Mesenchymal stem cell (in vitro differentiated cells and primary cell): ENCODE measurements around the gene UGT1A3.

Source experiments
- DNase-seq: peaks from one replicate; pipeline ENCODE4 v3.0.0-alpha.2; 2013
- H2AFZ ChIP-seq: one replicate; pipeline ENCODE4 v1.6.1; 2013; ENCODE audit warnings: low read depth, mild to moderate bottlenecking, control low read depth, inconsistent platforms, low read length, moderate library complexity
- H2AK5ac ChIP-seq: 2 replicates; pipeline ENCODE4 v1.6.1; 2013; ENCODE audit warnings: low read length, moderate library complexity, mild to moderate bottlenecking, inconsistent platforms; ENCODE audit not compliant: severe bottlenecking
- H2BK120ac ChIP-seq: one replicate; pipeline ENCODE4 v1.6.1; 2013; ENCODE audit warnings: low read depth, mild to moderate bottlenecking, inconsistent platforms, low read length, moderate library complexity
- H2BK12ac ChIP-seq, 2 experiments: one replicate each; pipeline ENCODE4 v1.6.1; 2013; ENCODE audit warnings: inconsistent platforms in 2 of 2, low read length in 2 of 2, mild to moderate bottlenecking in 2 of 2, moderate library complexity in 2 of 2, control low read depth in 1 of 2
- H2BK15ac ChIP-seq: one replicate; pipeline ENCODE4 v1.6.1; 2013; ENCODE audit warnings: mild to moderate bottlenecking, low read depth, inconsistent platforms; ENCODE audit not compliant: poor library complexity, severe bottlenecking
- H2BK5ac ChIP-seq: 2 replicates; pipeline ENCODE4 v1.6.1; 2013; ENCODE audit warnings: low read depth, mild to moderate bottlenecking, low read length, control low read depth, inconsistent platforms; ENCODE audit not compliant: poor library complexity, severe bottlenecking
- H3K14ac ChIP-seq, 2 experiments: one replicate each; pipeline ENCODE4 v1.6.1; 2013; ENCODE audit warnings: inconsistent platforms in 2 of 2, low read length in 2 of 2, control low read depth in 1 of 2, mild to moderate bottlenecking in 1 of 2, moderate library complexity in 1 of 2
- H3K18ac ChIP-seq, 2 experiments: one replicate each; pipeline ENCODE4 v1.6.1; 2013; ENCODE audit warnings: inconsistent platforms in 2 of 2, low read length in 2 of 2, control low read depth in 1 of 2, low read depth in 1 of 2, mild to moderate bottlenecking in 1 of 2
- H3K23ac ChIP-seq, 2 experiments: one replicate each; pipeline ENCODE4 v1.6.1; 2013; ENCODE audit warnings: inconsistent platforms in 2 of 2, low read length in 2 of 2, mild to moderate bottlenecking in 2 of 2, moderate library complexity in 2 of 2, control low read depth in 1 of 2
- H3K27ac ChIP-seq: 2 replicates; pipeline ENCODE4 v1.5.1; 2013; ENCODE audit warnings: mild to moderate bottlenecking, moderate library complexity, low read length, control low read depth, inconsistent platforms; ENCODE audit not compliant: poor library complexity, severe bottlenecking
- H3K27me3 ChIP-seq, 2 experiments: 2 replicates each; pipeline versions ENCODE4 v1.6.1 to v1.7.0; 2013; ENCODE audit warnings: low read length in 2 of 2, mild to moderate bottlenecking in 2 of 2, moderate library complexity in 2 of 2, control low read depth in 1 of 2, inconsistent platforms in 1 of 2; ENCODE audit not compliant: control insufficient read depth in 1 of 2, insufficient read depth in 1 of 2
- H3K36me3 ChIP-seq, 2 experiments: 2 replicates each; pipeline versions ENCODE4 v1.6.1 to v1.7.0; 2013; ENCODE audit warnings: low read length in 2 of 2, control low read depth in 1 of 2, inconsistent platforms in 1 of 2, low read depth in 1 of 2, mild to moderate bottlenecking in 1 of 2; ENCODE audit not compliant: insufficient read depth in 2 of 2, control insufficient read depth in 1 of 2
- H3K4ac ChIP-seq, 2 experiments: one replicate each; pipeline ENCODE4 v1.6.1; 2013; ENCODE audit warnings: inconsistent platforms in 2 of 2, low read length in 2 of 2, mild to moderate bottlenecking in 2 of 2, moderate library complexity in 2 of 2, control low read depth in 1 of 2, low read depth in 1 of 2
- H3K4me1 ChIP-seq: 2 replicates; pipeline ENCODE4 v1.6.1; 2013; ENCODE audit warnings: low read depth, low read length, control low read depth; ENCODE audit not compliant: control insufficient read depth, insufficient read depth
- H3K4me2 ChIP-seq: 2 replicates; pipeline ENCODE4 v1.6.1; 2013; ENCODE audit warnings: low read length, mild to moderate bottlenecking, inconsistent platforms; ENCODE audit not compliant: poor library complexity, severe bottlenecking
- H3K4me3 ChIP-seq, 2 experiments: 2 replicates each; pipeline versions ENCODE4 v1.5.1 to v1.7.0; 2013; ENCODE audit warnings: low read length in 2 of 2, mild to moderate bottlenecking in 2 of 2, control low read depth in 1 of 2, low read depth in 1 of 2; ENCODE audit not compliant: insufficient read depth in 1 of 2
- H3K79me1 ChIP-seq: replicated peaks from 2 replicates; pipeline ENCODE4 v1.6.1; 2013; ENCODE audit warnings: mild to moderate bottlenecking, control low read depth, low read length, inconsistent platforms; ENCODE audit not compliant: poor library complexity, severe bottlenecking
- H3K9ac ChIP-seq: 2 replicates; pipeline ENCODE4 v1.7.0; 2013; ENCODE audit warnings: mild to moderate bottlenecking, low read length, moderate library complexity
- H3K9me3 ChIP-seq: 2 replicates; pipeline ENCODE4 v1.7.0; 2013; ENCODE audit warnings: mild to moderate bottlenecking, low read length; ENCODE audit not compliant: control insufficient read depth
- H4K8ac ChIP-seq: one replicate; pipeline ENCODE4 v1.6.1; 2013; ENCODE audit warnings: inconsistent platforms, mild to moderate bottlenecking, low read length, moderate library complexity
- H4K91ac ChIP-seq: one replicate; pipeline ENCODE4 v1.6.1; 2013; ENCODE audit warnings: mild to moderate bottlenecking, low read length, inconsistent platforms
- WGBS: methylation state at CpG from one replicate; pipeline ENCODE4 v1.1.7; 2013; ENCODE audit warnings: mixed read lengths; 5-methylcytosine and 5-hydroxymethylcytosine counted together

Gene UGT1A3

GRCh38 chr2:233803292-233803911 lies 74.6 kb downstream of the UGT1A3 start:
- Histone ChIP-seq H2AK5ac (no peak overlapping the region), H3K36me3 (no peaks in the 10 kb centered on the region), H4K91ac (no peak overlapping the region), H2BK5ac (no peak overlapping the region), H3K4me3 (no peak overlapping the region), H3K4me1 (no peaks in the 10 kb centered on the region), H3K18ac (no peak overlapping the region), H2BK120ac (no peak overlapping the region), H3K4me2 (no peak overlapping the region), H2BK15ac (no peak overlapping the region), H3K9ac (no peak overlapping the region), H3K23ac (no peak overlapping the region), H3K27me3 (peaks cover 43 to 59% of the 10 kb centered on the region in 2 experiments), H4K8ac (no peak overlapping the region), H3K4ac (no peak overlapping the region), H2BK12ac (no peak overlapping the region), H3K9me3 (no peaks in the 10 kb centered on the region), H3K27ac (no peak overlapping the region), H2AFZ (no peak overlapping the region), H3K14ac (no peak overlapping the region), H3K79me1 (no peaks in the 10 kb centered on the region)
- 37% methylated on average over 2 of the region's 2 CpGs for WGBS
- no peak for DNase-seq

- no peak overlapping the region for H3K4me2 ChIP-seq
- WGBS, result 64% methylated on average over 8 of the region's 8 CpGs
Observed at GRCh38 chr2:233803994-233804393, 75.2 kb downstream of the UGT1A3 start.

GRCh38 chr2:233807215-233807865 lies 78.5 kb downstream of the UGT1A3 start:
- no peak for DNase-seq
- Histone ChIP-seq H3K27ac (no peak overlapping the region), H4K91ac (no peak overlapping the region), H3K79me1 (no peaks in the 10 kb centered on the region), H3K4me2 (no peak overlapping the region), H3K9me3 (no peaks in the 10 kb centered on the region), H2BK12ac (no peak overlapping the region), H2AFZ (no peak overlapping the region), H3K4me3 (no peak overlapping the region), H4K8ac (no peak overlapping the region), H3K9ac (no peak overlapping the region), H3K23ac (no peak overlapping the region), H2BK5ac (no peak overlapping the region), H3K4ac (no peak overlapping the region), H3K36me3 (peaks cover 0 to 3% of the 10 kb centered on the region in 2 experiments), H2BK120ac (no peak overlapping the region), H2AK5ac (no peak overlapping the region), H2BK15ac (no peak overlapping the region), H3K4me1 (no peaks in the 10 kb centered on the region), H3K18ac (no peak overlapping the region), H3K14ac (no peak overlapping the region), H3K27me3 (peaks cover 59 to 69% of the 10 kb centered on the region in 2 experiments)
- WGBS, result 81% methylated on average over 12 of the region's 12 CpGs

More at GRCh38 chr2:233803994-233804393, 75.2 kb downstream of the UGT1A3 start:
- H2AK5ac ChIP-seq, result no peak overlapping the region
- no peak overlapping the region for H3K14ac ChIP-seq
- H3K27ac ChIP-seq, result no peak overlapping the region
- no peak overlapping the region for H2BK12ac ChIP-seq
- peaks cover 46 to 60% of the 10 kb centered on the region in 2 experiments for H3K27me3 ChIP-seq
- no peak overlapping the region for H2AFZ ChIP-seq
- H2BK5ac ChIP-seq, result no peak overlapping the region
- no peak for DNase-seq
- H3K18ac ChIP-seq, result no peak overlapping the region
- H3K9me3 ChIP-seq, result no peaks in the 10 kb centered on the region
- H3K23ac ChIP-seq, result no peak overlapping the region
- no peak overlapping the region for H3K4ac ChIP-seq
- no peak overlapping the region for H4K8ac ChIP-seq
- no peaks in the 10 kb centered on the region for H3K79me1 ChIP-seq
- no peak overlapping the region for H2BK120ac ChIP-seq
- no peaks in the 10 kb centered on the region for H3K36me3 ChIP-seq
- H3K4me3 ChIP-seq, result no peak overlapping the region
- H3K9ac ChIP-seq, result no peak overlapping the region
- no peak overlapping the region for H2BK15ac ChIP-seq
- H3K4me1 ChIP-seq, result no peaks in the 10 kb centered on the region
- no peak overlapping the region for H4K91ac ChIP-seq

- H3K18ac ChIP-seq, result no peak overlapping the region
- H2BK120ac ChIP-seq, result no peak overlapping the region
- no peak overlapping the region for H4K91ac ChIP-seq
- no peak overlapping the region for H3K23ac ChIP-seq
- no peak overlapping the region for H4K8ac ChIP-seq
- H3K4me1 ChIP-seq, result no peaks in the 10 kb centered on the region
- no peak overlapping the region for H2AFZ ChIP-seq
- H3K9ac ChIP-seq, result no peak overlapping the region
- no peak overlapping the region for H3K14ac ChIP-seq
- no peaks in the 10 kb centered on the region for H3K79me1 ChIP-seq
- H3K4me3 ChIP-seq, result no peak overlapping the region
- H2BK12ac ChIP-seq, result no peak overlapping the region
- 67% methylated on average over 10 of the region's 10 CpGs for WGBS
- H3K9me3 ChIP-seq, result no peaks in the 10 kb centered on the region
- H2BK15ac ChIP-seq, result no peak overlapping the region
- H3K27ac ChIP-seq, result no peak overlapping the region
- peaks cover 0 to 3% of the 10 kb centered on the region in 2 experiments for H3K36me3 ChIP-seq
- H3K4me2 ChIP-seq, result no peak overlapping the region
- no peak overlapping the region for H3K4ac ChIP-seq
- no peak overlapping the region for H2BK5ac ChIP-seq
- DNase-seq, result no peak
- peaks cover 54 to 68% of the 10 kb centered on the region in 2 experiments for H3K27me3 ChIP-seq
- no peak overlapping the region for H2AK5ac ChIP-seq
Observed at GRCh38 chr2:233807966-233808935, 79.4 kb downstream of the UGT1A3 start.
